IMR-90 (cell line): ENCODE measurements around the gene TMC1.

Source experiments
- BHLHE40 ChIP-seq: fragments of 150-350 bp; IDR thresholded peaks from 2 replicates; pipeline ENCODE4 v1.6.1; 2016; ENCODE audit warnings: mild to moderate bottlenecking, low read depth, low read length
- CEBPB ChIP-seq: IDR thresholded peaks from 2 replicates; pipeline ENCODE4 v1.6.1; 2012; ENCODE audit warnings: low read depth, low read length, improper control_type of control experiment
- CHD1 ChIP-seq: IDR thresholded peaks from 2 replicates; pipeline ENCODE4 v1.6.1; 2012; ENCODE audit warnings: low read depth, low read length, improper control_type of control experiment
- CTCF ChIP-seq: conservative IDR thresholded peaks from 2 replicates; pipeline ENCODE4 v1.5.1; 2012; ENCODE audit warnings: mild to moderate bottlenecking, low read depth, low read length, improper control_type of control experiment
- FOS ChIP-seq: fragments of 150-350 bp; IDR thresholded peaks from 2 replicates; pipeline ENCODE4 v1.6.1; 2016; ENCODE audit warnings: low read depth, low read length
- MAFK ChIP-seq: IDR thresholded peaks from 2 replicates; pipeline ENCODE4 v1.6.1; 2012; ENCODE audit warnings: low read depth, low read length, improper control_type of control experiment
- POLR2A ChIP-seq: IDR thresholded peaks from 2 replicates; pipeline ENCODE4 v1.6.1; 2012; ENCODE audit warnings: mild to moderate bottlenecking, low read depth, low read length
- RCOR1 ChIP-seq: IDR thresholded peaks from 2 replicates; pipeline ENCODE4 v1.6.1; 2012; ENCODE audit warnings: mild to moderate bottlenecking, low read length, improper control_type of control experiment; ENCODE audit not compliant: insufficient replicate concordance
- USF2 ChIP-seq: fragments of 150-350 bp; IDR thresholded peaks from 2 replicates; pipeline ENCODE4 v1.6.1; 2017; ENCODE audit warnings: mild to moderate bottlenecking, antibody characterized with exemption, low read length, low read depth

GRCh38 chr9:72775570-72775969 lies 254.2 kb downstream of the TMC1 start:
- TF ChIP-seq MAFK (no peak), CTCF (no peak), BHLHE40 (no peak), POLR2A (no peak), USF2 (no peak), RCOR1 (no peak), FOS (no peak), CEBPB (no peak), CHD1 (no peak)
